ENCODE data around the gene ARHGAP10. TPM values are rescaled to one million over a fixed set of nuclear protein-coding genes. Genes with fewer than 3 reads are reported as not detected.

The ARHGAP10 gene
- total RNA-seq, 1 donor from 2014 or later = 4.6 TPM

DNA sequence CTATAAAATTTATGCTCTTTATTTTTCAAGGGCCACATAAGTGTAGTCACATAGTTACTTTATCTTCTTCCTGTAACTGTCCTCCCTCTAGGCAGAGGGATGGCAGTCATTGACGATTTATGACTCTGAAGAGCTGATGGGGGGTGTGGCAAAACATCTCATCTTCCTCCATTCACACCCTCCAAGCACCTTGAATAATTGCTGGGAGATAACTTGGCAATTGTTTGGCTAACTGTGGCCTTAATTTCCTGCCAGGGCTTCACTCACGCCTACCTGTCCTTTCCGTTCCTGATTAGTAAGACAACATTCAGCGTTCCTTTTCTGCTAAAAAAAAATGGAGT lies 329.2 kb downstream of the ARHGAP10 start:
- Mint-ChIP-seq H3K27me3 (ENCODE audit: unreplicated experiment) (peaks cover 5% of the 10 kb centered on the region), H3K4me1 (ENCODE audit: unreplicated experiment) (peaks cover 17% of the 10 kb centered on the region), H3K4me3 (ENCODE audit: unreplicated experiment) (no peak overlapping the region), H3K27ac (ENCODE audit: unreplicated experiment) (no peak overlapping the region), H3K36me3 (ENCODE audit: low read depth, unreplicated experiment) (no peaks in the 10 kb centered on the region), H3K9me3 (ENCODE audit: unreplicated experiment) (no peaks in the 10 kb centered on the region)
- TF ChIP-seq, protein P1, sequence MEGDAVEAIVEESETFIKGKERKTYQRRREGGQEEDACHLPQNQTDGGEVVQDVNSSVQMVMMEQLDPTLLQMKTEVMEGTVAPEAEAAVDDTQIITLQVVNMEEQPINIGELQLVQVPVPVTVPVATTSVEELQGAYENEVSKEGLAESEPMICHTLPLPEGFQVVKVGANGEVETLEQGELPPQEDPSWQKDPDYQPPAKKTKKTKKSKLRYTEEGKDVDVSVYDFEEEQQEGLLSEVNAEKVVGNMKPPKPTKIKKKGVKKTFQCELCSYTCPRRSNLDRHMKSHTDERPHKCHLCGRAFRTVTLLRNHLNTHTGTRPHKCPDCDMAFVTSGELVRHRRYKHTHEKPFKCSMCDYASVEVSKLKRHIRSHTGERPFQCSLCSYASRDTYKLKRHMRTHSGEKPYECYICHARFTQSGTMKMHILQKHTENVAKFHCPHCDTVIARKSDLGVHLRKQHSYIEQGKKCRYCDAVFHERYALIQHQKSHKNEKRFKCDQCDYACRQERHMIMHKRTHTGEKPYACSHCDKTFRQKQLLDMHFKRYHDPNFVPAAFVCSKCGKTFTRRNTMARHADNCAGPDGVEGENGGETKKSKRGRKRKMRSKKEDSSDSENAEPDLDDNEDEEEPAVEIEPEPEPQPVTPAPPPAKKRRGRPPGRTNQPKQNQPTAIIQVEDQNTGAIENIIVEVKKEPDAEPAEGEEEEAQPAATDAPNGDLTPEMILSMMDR (IDR thresholded peaks at IDR 0.05; ENCODE audit: unreplicated experiment) = no peak
- DNase-seq (ENCODE audit: low spot score) = no peak

DNA sequence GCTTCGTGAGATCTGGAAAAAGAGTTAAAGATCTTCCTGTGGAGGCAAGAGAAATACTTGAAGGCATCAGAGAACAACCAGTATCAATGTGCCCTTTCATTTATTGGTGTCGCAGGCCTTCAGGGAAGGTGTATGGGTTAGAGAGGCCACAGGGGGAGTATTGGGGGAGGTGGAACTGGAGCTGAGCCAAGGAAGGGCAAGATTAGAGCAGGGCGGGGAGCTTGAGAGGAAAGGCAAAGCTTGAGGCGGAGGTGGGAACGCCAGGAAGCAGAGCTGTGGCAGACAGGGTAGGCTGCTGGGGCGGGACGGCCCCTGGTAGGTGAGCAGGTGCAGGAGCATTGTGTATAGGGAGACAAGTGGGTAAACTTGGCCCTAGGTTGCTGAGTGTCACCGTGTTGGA lies 329.9 kb downstream of the ARHGAP10 start:
- Mint-ChIP-seq H3K36me3 (ENCODE audit: low read depth, unreplicated experiment) (no peaks in the 10 kb centered on the region), H3K4me1 (ENCODE audit: unreplicated experiment) (peaks cover 17% of the 10 kb centered on the region), H3K9me3 (ENCODE audit: unreplicated experiment) (no peaks in the 10 kb centered on the region), H3K4me3 (ENCODE audit: unreplicated experiment) (no peak overlapping the region), H3K27me3 (ENCODE audit: unreplicated experiment) (peaks cover 5% of the 10 kb centered on the region), H3K27ac (ENCODE audit: unreplicated experiment) (no peak overlapping the region)
- no peak for DNase-seq (ENCODE audit: low spot score)
- TF ChIP-seq, protein P1 (IDR thresholded peaks at IDR 0.05; ENCODE audit: unreplicated experiment) = no peak

DNA sequence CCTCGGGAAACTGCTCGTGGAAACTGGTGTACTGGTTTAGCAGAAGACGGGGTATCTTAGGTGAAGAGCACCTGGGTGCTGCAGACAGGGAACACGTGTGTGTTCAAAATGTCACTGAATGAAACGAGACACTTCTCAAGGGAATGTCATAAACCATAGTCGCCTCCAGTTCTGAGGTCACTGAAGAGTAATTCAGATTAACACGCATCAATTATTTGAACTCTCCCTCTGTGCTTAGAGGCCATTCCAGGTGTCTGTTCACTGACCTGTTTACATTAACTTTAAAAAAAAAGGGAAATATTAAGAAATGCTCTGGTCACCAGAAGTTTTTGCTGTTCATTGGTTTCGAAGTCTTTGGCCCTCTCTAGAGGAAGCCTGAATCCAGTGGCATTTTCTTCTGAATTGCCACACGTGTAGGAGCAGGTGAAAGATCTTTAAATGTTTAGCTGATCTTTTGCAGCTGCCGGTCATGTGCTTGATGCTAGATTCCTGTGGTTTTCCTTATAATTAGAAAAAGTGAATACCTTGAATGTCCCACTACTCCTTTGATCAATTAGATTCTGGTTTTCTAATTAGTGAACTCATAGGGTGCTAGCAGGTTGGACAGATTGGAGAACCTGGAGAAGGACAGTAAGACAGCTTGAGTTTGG lies 330.5 kb downstream of the ARHGAP10 start:
- no peak overlapping the region for H3K4me3 Mint-ChIP-seq (ENCODE audit: unreplicated experiment)
- H3K27me3 Mint-ChIP-seq (ENCODE audit: unreplicated experiment) = peaks cover 5% of the 10 kb centered on the region
- no peak overlapping the region for H3K27ac Mint-ChIP-seq (ENCODE audit: unreplicated experiment)
- no peaks in the 10 kb centered on the region for H3K36me3 Mint-ChIP-seq (ENCODE audit: low read depth, unreplicated experiment)
- no peaks in the 10 kb centered on the region for H3K9me3 Mint-ChIP-seq (ENCODE audit: unreplicated experiment)
- peaks cover 17% of the 10 kb centered on the region for H3K4me1 Mint-ChIP-seq (ENCODE audit: unreplicated experiment)
- no peak for DNase-seq (ENCODE audit: low spot score)
- TF ChIP-seq, protein P1 (IDR thresholded peaks at IDR 0.05; ENCODE audit: unreplicated experiment) = no peak

DNA sequence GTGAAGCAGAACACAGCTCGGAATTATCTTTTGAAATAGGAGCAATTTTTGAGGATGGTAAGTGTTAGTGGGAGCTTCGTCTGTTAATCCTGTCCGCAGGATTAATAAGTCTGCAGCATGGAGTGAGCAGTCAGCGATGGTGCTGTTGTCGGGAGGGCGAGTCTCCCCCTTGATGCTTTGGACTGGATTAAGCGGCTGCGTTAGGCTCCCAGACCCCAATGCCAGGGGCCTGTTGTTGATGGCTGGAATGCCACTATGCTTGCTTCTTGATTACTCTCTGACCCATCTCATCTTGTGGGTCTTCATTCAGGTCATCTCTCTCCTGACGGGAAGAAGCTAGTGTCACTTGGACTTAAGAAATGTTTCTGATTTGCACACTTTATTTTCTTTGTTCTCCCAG lies 332.6 kb downstream of the ARHGAP10 start:
- no peak overlapping the region for H3K4me3 Mint-ChIP-seq (ENCODE audit: unreplicated experiment)
- H3K27me3 Mint-ChIP-seq (ENCODE audit: unreplicated experiment) = peaks cover 7% of the 10 kb centered on the region
- H3K4me1 Mint-ChIP-seq (ENCODE audit: unreplicated experiment) = peaks cover 7% of the 10 kb centered on the region
- H3K36me3 Mint-ChIP-seq (ENCODE audit: low read depth, unreplicated experiment) = no peaks in the 10 kb centered on the region
- no peak overlapping the region for H3K27ac Mint-ChIP-seq (ENCODE audit: unreplicated experiment)
- no peaks in the 10 kb centered on the region for H3K9me3 Mint-ChIP-seq (ENCODE audit: unreplicated experiment)
- no peak for DNase-seq (ENCODE audit: low spot score)
- TF ChIP-seq, protein P1 (IDR thresholded peaks at IDR 0.05; ENCODE audit: unreplicated experiment) = no peak

DNA sequence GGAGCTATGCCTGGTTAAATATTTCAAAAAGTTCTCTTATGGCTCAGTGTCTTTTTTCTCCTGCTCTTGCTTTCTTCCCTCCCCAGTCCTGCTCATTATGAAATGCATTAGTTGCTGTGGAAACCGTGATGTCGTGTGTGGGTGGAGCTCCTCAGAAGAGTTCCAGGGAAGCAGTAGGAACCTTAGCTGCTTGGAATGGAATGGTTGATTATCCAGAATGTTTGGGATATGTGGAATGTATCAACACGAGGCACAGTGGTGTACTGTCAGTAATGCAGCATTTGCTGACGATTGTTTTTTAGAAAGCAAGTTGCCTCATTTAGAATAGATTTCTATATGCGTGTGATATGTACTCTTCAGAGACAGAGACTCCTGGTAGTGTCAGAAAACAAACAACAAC lies 333.2 kb downstream of the ARHGAP10 start:
- Mint-ChIP-seq H3K4me3 (ENCODE audit: unreplicated experiment) (no peak overlapping the region), H3K4me1 (ENCODE audit: unreplicated experiment) (peaks cover 7% of the 10 kb centered on the region), H3K9me3 (ENCODE audit: unreplicated experiment) (no peaks in the 10 kb centered on the region), H3K36me3 (ENCODE audit: low read depth, unreplicated experiment) (no peaks in the 10 kb centered on the region), H3K27ac (ENCODE audit: unreplicated experiment) (no peak overlapping the region), H3K27me3 (ENCODE audit: unreplicated experiment) (peaks cover 7% of the 10 kb centered on the region)
- DNase-seq (ENCODE audit: low spot score) = no peak
- TF ChIP-seq, protein P1 (IDR thresholded peaks at IDR 0.05; ENCODE audit: unreplicated experiment) = no peak

Measured in endothelial cell (in vitro differentiated cells).